B cell (primary cell): ENCODE measurements around the gene TRMT1L.

Experiments
- CTCF ChIP-seq: fragments of 200-600 bp; IDR thresholded peaks from one replicate; pipeline ENCODE4 v1.8.0; 2022; ENCODE audit warnings: antibody characterized with exemption, mild to moderate bottlenecking
- EZH2 ChIP-seq: IDR thresholded peaks from 2 replicates; pipeline ENCODE4 v1.6.1; 2012; ENCODE audit warnings: borderline replicate concordance, low read depth, mild to moderate bottlenecking, moderate library complexity, low read length; ENCODE audit not compliant: insufficient read depth, poor library complexity, severe bottlenecking

- TF ChIP-seq CTCF (peak; percentile 84), EZH2 (no peak)
Measured at GRCh38 chr1:185170291-185170848, 13.6 kb upstream of the TRMT1L start.
